Measurements from ENCODE around the gene HOXB3.

DNA sequence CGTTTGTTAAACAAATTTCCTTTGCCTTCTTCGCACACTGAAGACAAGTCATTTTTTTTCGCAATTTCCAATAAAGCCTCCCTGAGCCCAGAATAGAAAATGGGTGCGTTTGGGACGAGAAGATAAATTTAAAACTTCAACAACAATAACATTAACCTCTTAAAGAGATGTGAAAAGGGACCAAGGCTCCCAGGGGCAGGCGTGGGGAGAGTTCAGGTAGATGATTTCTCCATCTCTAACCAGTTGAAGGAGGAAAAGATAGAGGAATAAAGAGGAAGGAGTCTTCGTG, 10.6 kb downstream of the HOXB3 start:
- TF ChIP-seq, protein P1, sequence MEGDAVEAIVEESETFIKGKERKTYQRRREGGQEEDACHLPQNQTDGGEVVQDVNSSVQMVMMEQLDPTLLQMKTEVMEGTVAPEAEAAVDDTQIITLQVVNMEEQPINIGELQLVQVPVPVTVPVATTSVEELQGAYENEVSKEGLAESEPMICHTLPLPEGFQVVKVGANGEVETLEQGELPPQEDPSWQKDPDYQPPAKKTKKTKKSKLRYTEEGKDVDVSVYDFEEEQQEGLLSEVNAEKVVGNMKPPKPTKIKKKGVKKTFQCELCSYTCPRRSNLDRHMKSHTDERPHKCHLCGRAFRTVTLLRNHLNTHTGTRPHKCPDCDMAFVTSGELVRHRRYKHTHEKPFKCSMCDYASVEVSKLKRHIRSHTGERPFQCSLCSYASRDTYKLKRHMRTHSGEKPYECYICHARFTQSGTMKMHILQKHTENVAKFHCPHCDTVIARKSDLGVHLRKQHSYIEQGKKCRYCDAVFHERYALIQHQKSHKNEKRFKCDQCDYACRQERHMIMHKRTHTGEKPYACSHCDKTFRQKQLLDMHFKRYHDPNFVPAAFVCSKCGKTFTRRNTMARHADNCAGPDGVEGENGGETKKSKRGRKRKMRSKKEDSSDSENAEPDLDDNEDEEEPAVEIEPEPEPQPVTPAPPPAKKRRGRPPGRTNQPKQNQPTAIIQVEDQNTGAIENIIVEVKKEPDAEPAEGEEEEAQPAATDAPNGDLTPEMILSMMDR (IDR thresholded peaks at IDR 0.05), result no peak
- TF ChIP-seq POLR2A (IDR thresholded peaks at IDR 0.05), result no peak
